GM19025 (cell line): ENCODE data around the gene SUMO3.
A peak's percentile ranks its signal among the peaks of the same experiment; 100 is the strongest.

Experiments used
- ATAC-seq: cut with Tn5 transposase; IDR thresholded peaks from one replicate; pipeline ENCODE4 v1.9.1; 2021; ENCODE audit warnings: mild to moderate bottlenecking, low read depth, moderate library complexity; ENCODE audit not compliant: unreplicated experiment

The SUMO3 gene

GRCh38 chr21:44805859-44806258 lies 12.0 kb downstream of the SUMO3 start:
- ATAC-seq, result no peak

GRCh38 chr21:44805226-44805625 lies 12.6 kb downstream of the SUMO3 start:
- no peak for ATAC-seq

- ATAC-seq, result no peak
These were observed 13.1 kb downstream of the SUMO3 start for GRCh38 chr21:44804762-44805161.

GRCh38 chr21:44803651-44804050 lies 14.2 kb downstream of the SUMO3 start:
- ATAC-seq, result no peak

GRCh38 chr21:44802396-44803153 lies 15.3 kb downstream of the SUMO3 start:
- no peak for ATAC-seq

- peak; percentile 85 for ATAC-seq
These were observed 16.1 kb downstream of the SUMO3 start, which contains the start of gene UBE2G2 for GRCh38 chr21:44801468-44802395. TSS of gene UBE2G2 (minus strand) at chr21:44801820. CDS start at chr21:44801748, 72 bp downstream.

GRCh38 chr21:44800971-44801467 lies 16.8 kb downstream of the SUMO3 start:
- peak; percentile 22 for ATAC-seq

GRCh38 chr21:44800103-44800502 lies 17.8 kb downstream of the SUMO3 start:
- no peak for ATAC-seq

GRCh38 chr21:44799646-44800045 lies 18.2 kb downstream of the SUMO3 start:
- ATAC-seq, result no peak

GRCh38 chr21:44797775-44798174 lies 20.1 kb downstream of the SUMO3 start:
- no peak for ATAC-seq

GRCh38 chr21:44795342-44795741 lies 22.5 kb downstream of the SUMO3 start:
- no peak for ATAC-seq

GRCh38 chr21:44793592-44794374 lies 24.1 kb downstream of the SUMO3 start:
- no peak for ATAC-seq

GRCh38 chr21:44792702-44793591 lies 24.9 kb downstream of the SUMO3 start:
- no peak for ATAC-seq

GRCh38 chr21:44791993-44792392 lies 25.9 kb downstream of the SUMO3 start:
- ATAC-seq, result no peak

GRCh38 chr21:44791246-44791645 lies 26.6 kb downstream of the SUMO3 start:
- ATAC-seq, result no peak

GRCh38 chr21:44790368-44790767 lies 27.5 kb downstream of the SUMO3 start:
- no peak for ATAC-seq

- ATAC-seq, result no peak
These were observed 28.0 kb downstream of the SUMO3 start for GRCh38 chr21:44789880-44790279.

- no peak for ATAC-seq
These were observed 32.1 kb downstream of the SUMO3 start for GRCh38 chr21:44785620-44786335.

GRCh38 chr21:44784810-44785209 lies 33.1 kb downstream of the SUMO3 start:
- no peak for ATAC-seq
